ENCODE data around the gene DCAF12.

The DCAF12 gene

DNA sequence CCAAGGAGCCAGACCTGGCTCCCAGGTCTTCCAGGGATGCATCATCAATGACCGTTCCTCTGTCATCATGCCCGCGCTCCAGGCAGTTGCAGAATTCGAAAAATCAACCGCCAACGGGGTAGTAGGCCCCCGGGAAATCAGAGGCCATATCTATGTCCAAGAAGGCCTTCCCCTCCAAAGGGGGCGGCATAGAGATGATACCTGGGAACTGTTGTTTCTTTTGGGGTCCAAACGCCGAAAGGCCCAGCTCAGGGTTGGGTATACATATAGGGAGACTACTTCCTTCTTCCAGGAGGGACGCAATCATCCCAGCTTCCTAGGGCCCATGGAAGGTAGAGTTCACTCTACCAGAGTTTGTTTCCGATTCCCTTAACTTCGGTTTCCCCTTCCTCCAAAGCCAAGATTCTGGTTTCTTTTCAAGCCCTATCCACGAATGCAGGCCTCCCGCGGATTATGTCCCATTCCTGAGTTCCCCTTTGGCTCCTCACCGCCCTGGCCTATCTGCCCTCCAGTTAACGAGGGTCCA is 754 bp downstream of the DCAF12 start:
- DNase-seq (ENCODE audit: low read depth, low spot score) = no peak

DNA sequence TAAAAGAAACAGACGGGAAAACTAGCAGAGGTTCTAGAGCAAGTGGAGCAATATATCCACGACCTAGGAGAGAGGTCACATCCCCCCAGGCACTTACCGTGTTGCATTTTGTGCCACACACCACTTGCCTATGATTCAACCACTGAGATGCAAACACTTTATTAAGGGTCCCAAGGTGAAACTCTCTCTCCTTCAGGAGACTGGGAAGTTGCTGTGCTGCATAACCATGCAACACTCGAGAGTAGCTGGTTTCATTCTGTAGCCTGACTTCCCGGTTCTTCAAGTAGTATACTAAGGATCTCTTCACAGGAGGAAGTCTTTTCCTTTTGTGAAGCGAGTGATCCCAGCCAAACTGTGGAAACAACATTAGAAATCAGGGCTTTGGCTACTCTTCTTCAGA is 1.6 kb downstream of the DCAF12 start:
- DNase-seq (ENCODE audit: low read depth, low spot score) = no peak

DNA sequence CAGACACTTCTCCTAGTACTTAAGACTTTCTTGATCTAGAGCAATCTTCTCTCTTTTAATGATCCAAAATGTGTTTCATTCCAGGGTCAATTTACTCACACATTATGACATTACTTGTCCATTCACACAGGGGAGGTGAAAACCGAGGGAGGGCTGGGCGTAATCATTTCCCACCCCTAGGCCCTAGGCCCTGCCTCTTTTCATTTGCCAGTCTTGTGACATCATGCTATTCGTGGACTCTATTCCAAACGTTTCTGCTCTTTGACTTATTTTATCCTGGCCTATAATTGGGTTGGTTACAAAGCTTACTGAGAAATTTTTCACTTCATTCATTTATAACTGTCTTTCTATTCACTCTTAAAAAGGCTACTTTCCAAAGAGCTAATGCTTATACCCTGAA is 2.4 kb downstream of the DCAF12 start:
- DNase-seq (ENCODE audit: low read depth, low spot score) = no peak

DNA sequence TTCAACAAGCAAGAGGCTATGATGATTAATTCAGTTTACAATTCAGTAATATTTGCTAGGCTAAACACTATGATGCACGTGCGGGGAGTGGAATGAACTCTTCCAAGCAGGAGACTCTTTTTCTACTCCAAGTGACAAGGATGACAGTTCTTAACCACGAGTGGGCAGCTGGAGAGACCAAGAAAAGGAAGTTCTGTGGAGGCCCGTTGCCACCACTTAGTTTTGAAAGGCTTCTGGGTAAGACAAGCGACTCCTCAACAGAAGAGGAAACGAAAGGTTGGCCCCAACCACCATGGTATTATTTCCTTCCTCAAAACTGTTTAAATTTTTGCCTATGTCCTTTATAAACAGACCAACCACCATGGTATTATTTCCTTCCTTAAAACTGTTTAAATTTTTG is 2.8 kb downstream of the DCAF12 start:
- DNase-seq (ENCODE audit: low read depth, low spot score) = no peak

DNA sequence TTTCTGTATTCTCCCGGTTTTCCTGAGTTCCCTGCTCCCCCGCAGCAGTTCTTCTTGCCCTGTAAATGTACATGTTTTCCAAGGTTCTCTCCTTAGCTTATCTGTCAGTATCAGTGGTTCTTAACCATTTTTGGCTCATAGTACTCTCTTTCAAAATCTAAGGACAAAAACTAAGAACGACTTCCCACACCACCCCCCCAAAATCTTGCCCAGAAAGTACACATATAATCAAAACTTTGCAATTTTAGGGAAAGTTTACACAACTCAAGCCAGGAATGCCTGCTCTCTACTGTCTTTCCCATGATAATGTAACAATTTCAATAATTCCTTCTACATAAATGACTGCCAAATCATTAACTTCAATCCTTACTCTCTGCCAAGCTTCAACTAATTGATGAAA is 4.5 kb downstream of the DCAF12 start:
- DNase-seq (ENCODE audit: low read depth, low spot score) = no peak

DNA sequence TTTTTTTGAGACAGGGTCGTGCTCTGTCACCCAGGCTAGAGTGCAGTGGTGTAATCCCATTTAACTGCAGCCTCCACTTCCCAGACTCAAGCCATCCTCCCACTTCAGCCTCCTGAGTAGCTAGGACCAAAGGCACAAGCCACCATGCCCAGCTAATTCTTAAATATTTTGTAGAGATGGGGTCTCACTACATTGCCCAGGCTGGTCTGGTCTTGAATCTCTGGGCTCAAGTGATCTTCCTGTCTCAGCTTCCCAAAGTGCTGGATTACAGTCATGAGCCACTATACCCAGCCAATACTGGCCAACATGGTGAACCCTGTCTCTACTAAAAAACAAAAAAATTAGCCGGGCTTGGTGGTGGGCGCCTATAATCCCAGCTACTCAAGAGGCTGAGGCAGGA is 6.8 kb downstream of the DCAF12 start:
- DNase-seq (ENCODE audit: low read depth, low spot score) = no peak

DNA sequence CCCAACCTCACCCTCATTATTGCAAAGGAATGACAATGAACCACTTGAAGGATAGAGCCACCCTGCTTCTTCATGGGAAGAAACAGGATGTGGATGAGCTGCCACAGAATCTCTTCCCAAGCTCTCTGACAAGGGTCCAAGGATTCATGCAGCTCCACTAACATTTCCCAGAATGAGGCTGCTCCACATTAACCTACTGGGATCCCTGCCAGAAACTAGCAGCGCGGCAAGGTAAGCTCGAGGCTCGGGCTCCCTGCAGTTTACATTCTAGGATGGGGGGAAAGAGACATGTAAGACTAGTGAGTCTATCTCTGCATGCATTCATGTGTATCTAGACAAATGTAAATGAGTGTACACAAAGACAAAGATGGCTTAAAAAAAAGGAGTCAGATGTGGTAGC is 12.1 kb downstream of the DCAF12 start:
- DNase-seq (ENCODE audit: low read depth, low spot score) = no peak

DNA sequence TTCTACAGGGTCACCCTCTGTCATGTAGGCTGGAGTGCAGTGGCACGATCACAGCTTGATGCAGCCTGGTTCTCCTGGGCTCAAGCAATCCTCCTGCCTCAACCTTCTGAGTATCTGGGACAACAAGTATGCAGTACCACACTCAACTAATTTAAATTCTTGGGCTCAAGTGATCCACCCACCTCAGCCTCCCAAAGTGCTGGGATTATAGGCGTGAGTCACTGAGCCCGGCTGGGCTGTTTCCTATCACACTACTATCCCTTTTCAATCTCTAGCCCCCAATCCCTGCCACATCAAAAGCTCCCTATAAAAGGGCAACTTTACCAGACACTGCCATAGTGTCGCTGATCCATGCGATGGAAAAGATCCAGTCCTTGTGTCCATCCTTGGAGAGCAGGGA is 20.4 kb downstream of the DCAF12 start:
- DNase-seq (ENCODE audit: low read depth, low spot score) = no peak

DNA sequence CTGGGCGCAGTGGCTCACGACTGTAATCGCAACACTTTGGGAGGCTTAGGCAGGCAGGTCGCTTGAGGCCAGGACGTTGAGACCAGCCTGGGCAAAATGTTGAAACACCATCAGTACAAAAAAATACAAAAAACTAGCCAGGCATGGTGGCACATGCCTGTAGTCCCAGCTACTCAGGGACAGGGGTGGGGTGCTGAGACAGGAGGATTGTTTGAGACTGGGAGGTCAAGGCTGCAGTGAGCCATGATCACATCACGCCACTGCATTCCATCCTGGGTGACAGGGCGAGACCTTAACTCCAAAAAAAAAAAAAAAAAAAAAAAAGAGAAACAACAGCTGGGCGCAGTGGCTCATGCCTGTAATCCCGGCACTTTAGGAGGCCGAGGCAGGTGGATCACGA is 23.7 kb downstream of the DCAF12 start:
- DNase-seq (ENCODE audit: low read depth, low spot score) = no peak

DNA sequence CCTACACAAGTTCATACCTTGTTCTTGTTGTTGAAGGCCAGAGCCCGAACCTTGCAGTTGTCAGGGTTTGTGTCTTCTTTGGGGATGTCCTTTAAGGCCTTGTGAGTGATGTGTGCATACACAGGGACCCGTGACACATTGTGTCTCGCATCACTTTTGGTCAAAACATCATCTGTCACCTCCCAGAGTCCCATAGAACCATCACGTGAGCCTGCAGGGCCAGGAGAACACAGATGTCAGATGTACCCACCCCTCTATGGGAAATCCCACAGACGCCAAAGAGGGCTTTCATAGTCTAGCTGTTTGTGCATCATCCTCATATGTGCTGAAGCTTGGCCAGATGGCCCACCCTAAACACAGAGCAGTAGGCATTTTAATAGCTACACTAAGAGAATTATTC is 28.2 kb downstream of the DCAF12 start:
- DNase-seq (ENCODE audit: low read depth, low spot score) = no peak

DNA sequence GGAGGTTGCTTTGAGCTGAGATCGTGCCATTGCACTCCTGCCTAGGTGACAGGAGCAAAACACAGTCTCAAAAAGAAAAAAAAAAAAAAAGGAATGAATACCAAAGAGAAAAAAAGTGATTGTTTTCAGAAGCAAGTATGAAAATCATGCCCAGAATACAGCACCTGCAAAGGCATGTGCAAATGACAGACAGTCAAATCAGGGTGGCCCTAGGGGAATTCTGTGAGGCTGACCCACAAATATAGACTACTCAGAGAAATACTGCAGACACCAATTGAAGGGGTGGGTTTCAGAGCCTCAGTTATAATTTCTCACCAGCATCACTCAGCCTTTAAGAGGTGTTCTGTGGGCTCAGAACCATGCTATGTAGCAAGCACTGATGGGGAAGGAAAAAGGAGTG is 28.6 kb downstream of the DCAF12 start:
- DNase-seq (ENCODE audit: low read depth, low spot score) = no peak

DNA sequence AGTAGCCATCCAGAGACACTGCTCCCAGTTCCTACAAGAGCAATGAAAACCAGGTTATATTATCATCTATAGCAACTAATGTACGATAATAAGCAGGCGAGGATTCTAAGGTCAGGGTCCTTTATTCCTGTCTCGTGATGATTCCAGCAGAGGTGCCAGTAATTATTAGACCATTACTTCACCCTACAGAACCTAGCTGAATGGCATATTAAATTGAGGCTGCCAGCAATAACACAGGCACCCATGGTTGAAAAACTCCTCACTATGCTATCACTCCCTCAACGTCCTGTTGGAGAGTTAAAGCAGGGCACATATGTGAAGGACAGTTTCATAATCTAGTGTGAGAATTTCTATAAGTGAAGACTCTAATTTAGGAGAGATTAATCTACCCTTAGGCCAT is 29.7 kb downstream of the DCAF12 start:
- no peak for DNase-seq (ENCODE audit: low read depth, low spot score)

DNA sequence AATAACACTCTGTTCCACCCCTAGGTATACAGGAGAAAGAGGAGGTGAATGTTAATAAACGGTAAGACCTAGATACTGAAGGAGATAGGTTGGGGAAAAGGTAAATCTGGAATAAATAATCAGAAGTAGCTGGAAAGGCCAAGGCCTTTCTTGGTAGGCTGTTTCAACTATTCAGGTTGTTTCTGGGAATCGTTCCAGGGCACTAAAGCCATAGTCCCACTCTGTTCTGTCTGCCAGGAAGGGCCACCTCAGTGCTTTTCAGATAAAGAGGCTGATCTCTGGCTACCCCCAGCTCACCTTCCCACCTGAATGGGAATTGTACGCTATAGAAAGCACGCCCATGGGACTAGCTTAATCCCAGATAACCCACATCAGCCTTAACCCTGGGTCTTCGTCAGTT is 32.9 kb downstream of the DCAF12 start:
- no peak for DNase-seq (ENCODE audit: low read depth, low spot score)

DNA sequence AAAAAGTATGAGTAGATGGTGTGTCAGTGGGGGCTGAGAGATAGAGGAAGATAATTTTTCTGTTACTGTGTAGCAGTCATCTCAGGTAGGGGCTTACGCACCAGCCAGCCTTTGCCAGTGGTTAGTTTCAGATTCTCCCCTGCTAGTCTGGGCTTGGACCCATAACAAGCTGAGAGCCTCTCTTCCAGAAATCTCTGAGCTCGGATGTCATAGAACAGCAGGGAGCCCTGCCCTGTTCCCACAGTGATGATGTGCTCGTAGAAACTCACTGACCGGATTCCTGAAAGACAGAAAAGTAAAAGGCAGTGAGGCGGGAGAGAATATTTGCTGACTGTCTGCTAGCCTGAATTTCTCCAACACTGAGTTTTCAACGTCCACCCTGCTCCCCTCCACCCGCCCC is 37.2 kb downstream of the DCAF12 start:
- DNase-seq (ENCODE audit: low read depth, low spot score) = peak; percentile 83

DNA sequence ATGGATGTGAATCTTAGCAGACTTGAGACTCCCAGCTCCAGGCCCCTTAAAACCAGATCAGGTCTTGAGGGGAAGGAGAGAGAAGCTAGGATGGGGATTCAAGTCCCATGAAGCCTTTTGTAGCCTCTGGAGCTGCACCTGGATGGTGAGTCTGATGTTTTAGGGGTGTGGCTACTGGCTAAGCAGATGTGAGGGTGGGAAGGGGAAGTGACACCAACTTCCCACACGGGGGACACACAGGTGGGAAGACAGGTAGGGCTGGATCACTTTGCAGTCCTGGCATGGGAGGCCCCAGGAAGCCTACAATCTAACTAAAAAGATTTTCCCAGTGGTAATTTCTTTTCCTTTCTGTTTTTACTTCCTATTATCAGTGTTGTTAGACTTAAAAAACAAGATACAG is 39.1 kb downstream of the DCAF12 start:
- no peak for DNase-seq (ENCODE audit: low read depth, low spot score)

DNA sequence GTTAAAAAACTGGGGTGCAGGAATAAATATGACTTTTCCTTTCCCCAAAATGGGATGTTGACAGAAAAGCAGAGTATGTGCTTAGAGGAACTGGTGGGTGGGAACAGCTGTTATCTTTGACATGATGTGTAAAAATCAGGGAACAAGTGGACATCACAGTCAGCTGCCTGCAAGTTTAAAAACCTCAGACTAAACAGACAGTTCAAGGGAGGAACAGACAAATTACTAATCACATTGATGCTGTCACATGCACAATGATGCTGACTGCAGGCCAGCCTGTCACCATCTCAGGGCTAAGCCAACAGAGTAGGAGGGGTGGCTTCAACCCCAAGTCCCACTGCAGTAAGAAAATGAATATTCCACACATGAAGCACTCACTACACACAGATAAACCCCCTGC is 39.6 kb downstream of the DCAF12 start:
- no peak for DNase-seq (ENCODE audit: low read depth, low spot score)

DNA sequence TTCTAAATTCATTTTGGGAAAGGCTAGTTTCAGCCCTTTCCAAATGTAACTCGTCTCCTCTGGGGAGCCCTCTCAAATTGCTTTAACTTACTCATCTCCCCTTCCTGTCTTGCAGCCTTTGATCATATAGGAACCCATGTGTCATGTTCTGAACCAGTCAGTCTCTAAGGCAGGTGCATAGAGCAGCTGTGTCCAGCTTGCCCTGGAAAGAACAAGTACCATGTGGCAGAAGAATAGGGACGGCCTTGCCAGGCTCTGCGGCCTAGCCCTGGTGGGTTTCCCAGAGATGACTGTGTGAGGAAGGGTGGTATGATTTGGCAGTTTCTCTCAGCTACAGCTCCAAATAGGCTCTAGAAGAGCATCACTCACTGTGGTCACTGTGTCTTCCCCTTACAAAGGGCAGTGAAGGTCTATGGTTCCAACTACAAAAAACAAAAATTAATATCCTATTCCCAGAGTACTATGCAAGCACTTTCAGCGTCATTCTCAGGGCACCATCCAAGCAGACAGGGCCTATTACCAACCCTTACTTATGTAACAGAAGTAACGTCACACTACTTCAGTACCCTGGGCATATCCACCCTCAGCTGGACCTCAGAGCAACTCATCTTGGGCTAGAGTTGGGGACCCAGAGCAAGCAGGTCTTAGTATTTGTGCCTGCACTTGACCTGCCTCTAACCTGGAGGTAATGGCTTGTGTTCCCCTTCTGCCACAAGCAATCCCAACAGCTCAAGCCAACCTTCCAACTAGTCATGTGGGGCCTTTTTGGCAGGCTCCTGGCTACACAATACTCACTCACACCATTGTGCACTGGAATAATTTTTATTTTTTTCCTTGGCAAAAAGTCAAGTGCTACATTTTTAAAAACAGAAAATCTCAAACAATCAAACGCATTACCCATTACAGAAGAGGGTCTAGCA is 40.7 kb downstream of the DCAF12 start:
- no peak for DNase-seq (ENCODE audit: low read depth, low spot score)

DNA sequence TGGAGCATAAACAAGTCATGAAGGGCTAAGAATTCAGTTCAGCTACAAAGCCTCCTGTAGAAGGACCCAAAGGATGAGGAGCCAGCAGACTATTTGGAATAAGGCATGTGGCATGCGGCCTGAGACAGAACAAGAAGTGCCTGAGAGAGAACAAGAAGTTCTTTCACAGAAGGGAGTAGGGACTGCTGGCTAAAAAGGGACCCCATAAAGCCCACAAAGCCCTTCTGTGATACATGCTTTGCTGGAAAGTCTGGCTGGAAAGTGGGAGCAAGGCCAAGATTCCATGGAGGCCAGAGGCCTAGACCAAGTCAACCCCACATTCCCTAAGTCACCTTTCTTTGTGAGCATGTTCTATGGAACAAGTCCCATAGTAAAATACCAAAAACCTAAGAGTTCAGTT is 41.9 kb downstream of the DCAF12 start:
- no peak for DNase-seq (ENCODE audit: low read depth, low spot score)

DNA sequence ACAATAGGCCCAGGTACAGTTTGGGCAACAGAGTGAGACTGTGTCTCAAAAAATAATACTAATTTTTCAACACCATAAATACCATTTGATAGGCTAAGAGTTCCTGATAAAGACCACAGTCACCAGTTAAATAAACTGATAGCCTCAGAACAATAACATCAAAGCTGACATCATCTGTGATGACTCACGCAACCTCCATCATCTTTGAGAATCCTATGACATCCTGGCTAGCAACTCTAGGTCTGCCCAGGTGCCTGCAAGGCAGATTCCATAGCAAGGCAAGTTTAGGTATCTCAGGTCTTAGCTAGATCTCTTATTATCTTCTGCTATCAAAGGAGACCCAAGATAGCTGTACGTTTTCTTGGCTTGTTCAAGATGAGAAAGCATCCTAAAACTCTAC is 47.3 kb downstream of the DCAF12 start:
- no peak for DNase-seq (ENCODE audit: low read depth, low spot score)

DNA sequence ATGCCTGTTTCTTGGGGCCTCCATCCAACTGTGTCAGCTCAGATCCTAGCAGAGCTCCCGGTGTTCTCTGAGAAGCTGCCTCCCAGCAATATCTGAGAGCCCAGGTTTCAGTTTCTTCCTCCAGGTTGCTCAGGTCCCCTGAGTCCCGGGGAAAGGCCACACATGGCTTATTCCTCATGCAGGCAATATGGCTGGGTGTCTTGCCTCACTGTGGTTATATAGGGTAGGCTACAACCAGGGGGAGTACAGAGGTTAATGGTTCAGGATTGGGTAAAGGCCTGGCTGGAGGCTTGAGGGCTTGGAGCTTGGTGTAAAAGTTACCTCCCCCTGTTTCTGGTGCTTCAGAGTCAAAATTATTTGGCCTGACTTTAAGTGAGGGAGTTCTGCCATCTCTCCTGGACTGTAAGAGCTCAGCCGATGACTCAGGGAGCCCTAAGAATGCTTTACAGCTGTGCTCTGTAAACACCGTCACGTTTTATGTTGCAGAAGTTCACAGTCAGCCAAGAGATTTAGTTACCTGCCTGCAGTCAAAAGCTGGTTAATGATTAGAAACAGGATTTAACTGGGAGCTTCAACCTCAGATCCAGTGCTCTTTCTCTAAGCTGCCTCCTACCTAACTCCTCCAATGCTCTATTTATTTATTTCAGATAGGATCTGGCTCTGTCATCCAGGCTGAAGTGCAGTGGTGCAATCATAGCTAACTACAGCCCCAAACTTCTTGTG is 53.5 kb downstream of the DCAF12 start:
- no peak for DNase-seq (ENCODE audit: low read depth, low spot score)

DNA sequence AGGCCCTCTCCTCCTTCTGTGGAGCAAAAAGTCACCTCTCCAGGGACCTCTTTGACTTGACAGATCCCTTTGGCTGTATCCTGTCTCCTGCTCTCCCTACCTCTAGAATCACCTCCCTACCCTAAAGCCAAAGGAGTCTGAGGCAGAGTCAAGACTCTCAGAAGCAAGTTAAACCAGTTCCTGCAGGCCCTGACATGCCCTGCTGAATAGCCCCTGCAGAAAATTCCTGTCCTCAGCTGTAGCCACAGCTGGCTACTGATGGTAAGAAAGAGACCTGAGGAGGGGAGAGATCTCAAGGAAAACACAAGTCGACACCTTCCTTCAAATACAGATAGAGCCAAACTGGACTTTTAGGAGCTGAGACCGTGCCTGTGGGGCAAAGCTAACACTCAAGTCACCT is 54.1 kb downstream of the DCAF12 start:
- no peak for DNase-seq (ENCODE audit: low read depth, low spot score)

DNA sequence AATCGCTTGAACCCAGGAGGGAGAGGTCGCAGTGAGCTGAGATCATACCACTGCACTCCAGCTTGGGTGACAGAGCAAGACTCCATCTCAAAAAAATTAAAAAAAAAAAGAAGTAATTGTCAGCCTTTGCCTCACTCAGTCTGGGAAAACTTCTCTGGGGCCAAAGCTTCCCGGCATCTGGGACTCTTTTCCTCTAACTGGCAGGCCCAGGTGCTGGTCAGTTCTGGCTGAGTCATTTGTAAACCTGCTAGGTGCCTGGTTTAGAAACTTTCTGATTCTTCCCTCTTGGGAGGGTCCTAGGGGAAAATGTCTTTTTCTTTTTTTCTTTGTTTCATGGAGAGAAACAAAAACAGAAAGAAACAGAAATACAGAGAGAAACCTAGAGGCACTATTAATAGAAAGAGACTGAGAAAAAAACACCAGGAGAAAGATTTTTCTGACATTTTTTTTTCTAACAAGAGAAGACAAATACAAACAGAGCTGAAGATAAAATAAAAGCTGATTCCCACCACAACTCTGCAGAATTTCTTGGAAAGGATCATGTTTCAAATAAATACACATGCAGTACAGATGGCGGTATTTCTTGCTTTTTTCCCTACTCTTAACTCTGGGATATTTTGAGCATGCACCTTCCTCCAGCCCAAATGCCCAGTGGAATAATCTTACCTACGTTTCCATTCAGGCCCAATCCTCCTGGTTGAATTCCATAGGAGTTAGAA is 55.7 kb downstream of the DCAF12 start:
- DNase-seq (ENCODE audit: low read depth, low spot score) = no peak
